Peyer's patch (tissue), 4 donors: ENCODE measurements around the gene TPPP2.

Experiments used
- POLR2A ChIP-seq, 2 donors: fragments of 450-650 bp; IDR thresholded peaks; one replicate each; pipeline ENCODE4 v1.5.1; 2017; ENCODE audit warnings: antibody characterized with exemption in 2 of 2, mild to moderate bottlenecking in 2 of 2, moderate library complexity in 2 of 2
- TF ChIP-seq, protein P1 (sequence below), 6 experiments: fragments of 450-650 bp in 4 of 6; fragments of 200-600 bp in 2 of 6; sonication (generic) in 1 of 6; IDR thresholded peaks; one replicate each; pipeline ENCODE4 v1.5.1; 2017 to 2019; ENCODE audit warnings: antibody characterized with exemption in 6 of 6, mild to moderate bottlenecking in 3 of 6, moderate library complexity in 1 of 6

DNA sequence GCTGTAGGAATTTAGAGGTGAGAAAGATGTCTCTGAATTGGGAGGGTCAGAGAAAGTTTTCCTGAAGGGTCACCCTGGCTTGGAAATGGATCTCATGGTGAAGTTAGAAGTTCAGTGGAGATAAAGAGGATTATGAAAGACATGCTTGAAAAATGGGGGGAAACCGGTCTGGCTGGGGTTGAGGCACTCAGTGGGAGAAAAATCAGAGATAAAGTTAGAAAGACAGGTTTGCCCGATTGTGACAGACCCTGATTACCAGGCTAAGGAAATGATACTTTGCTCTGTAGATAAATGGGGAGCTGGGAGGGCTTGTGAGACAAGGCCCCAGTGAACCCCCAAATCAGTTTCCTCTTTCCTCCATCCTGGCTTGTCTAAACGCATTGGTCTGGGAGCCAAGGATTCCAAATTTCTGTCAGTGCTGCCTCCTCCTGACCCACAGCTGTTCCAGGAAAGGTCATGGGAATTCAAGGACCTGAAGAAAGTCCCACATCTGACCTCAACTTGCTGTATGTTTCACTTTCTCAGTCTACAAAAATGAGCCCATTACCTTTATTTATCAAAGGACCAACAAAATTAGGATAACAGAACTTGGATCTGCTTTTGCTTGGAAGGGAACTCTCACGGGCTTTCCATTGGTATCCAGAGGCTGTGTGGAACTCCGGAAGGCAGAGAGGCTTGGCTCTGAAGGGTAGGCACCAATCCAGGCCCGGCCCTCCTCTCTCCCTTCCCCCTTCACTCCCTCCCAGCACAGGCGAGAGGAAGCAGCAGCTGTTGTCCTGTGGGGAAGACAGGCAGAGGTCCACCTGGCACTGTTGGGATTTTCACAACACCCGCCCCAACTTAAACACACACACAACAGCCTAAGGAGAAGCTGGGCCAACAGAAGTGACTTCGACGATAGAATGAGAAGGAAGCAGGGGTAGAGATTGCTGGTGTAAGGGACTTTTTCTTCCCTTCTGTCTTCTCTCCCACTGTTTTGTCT lies 8.7 kb downstream of the TPPP2 start:
- TF ChIP-seq, protein P1, sequence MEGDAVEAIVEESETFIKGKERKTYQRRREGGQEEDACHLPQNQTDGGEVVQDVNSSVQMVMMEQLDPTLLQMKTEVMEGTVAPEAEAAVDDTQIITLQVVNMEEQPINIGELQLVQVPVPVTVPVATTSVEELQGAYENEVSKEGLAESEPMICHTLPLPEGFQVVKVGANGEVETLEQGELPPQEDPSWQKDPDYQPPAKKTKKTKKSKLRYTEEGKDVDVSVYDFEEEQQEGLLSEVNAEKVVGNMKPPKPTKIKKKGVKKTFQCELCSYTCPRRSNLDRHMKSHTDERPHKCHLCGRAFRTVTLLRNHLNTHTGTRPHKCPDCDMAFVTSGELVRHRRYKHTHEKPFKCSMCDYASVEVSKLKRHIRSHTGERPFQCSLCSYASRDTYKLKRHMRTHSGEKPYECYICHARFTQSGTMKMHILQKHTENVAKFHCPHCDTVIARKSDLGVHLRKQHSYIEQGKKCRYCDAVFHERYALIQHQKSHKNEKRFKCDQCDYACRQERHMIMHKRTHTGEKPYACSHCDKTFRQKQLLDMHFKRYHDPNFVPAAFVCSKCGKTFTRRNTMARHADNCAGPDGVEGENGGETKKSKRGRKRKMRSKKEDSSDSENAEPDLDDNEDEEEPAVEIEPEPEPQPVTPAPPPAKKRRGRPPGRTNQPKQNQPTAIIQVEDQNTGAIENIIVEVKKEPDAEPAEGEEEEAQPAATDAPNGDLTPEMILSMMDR (IDR thresholded peaks at IDR 0.05), result no peak
- no peak for TF ChIP-seq POLR2A (IDR thresholded peaks at IDR 0.05)
